ENCODE results near the gene OTUD5.

The OTUD5 gene

DNA sequence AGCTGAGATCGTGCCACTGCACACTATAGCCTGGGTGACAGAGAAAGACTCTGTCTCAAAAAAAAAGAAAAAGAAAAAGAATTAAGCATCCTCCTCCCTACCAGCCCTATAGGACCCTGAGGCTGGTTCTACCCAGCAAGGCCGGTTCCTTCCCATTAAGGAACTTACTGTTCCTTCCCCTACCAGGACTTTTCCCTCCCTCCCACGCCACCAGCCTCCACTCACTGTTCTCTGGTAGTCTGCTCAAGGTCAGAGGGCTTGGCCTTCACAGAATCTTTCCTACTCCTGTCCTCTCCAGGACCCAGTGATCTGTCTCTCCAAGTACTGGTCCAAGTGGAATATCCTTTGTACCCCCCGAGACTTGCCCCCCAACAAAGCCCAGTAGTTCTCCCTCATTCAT lies 43.2 kb upstream of the OTUD5 start:
- TF ChIP-seq ZNF10 (tag by site-specific recombination; IDR thresholded peaks at IDR 0.05) (no peak), ZNF677 (tag by site-specific recombination; IDR thresholded peaks at IDR 0.05) (no peak), ZBTB20 (tag by site-specific recombination; IDR thresholded peaks at IDR 0.05) (no peak)
- TF ChIP-seq, protein P1, sequence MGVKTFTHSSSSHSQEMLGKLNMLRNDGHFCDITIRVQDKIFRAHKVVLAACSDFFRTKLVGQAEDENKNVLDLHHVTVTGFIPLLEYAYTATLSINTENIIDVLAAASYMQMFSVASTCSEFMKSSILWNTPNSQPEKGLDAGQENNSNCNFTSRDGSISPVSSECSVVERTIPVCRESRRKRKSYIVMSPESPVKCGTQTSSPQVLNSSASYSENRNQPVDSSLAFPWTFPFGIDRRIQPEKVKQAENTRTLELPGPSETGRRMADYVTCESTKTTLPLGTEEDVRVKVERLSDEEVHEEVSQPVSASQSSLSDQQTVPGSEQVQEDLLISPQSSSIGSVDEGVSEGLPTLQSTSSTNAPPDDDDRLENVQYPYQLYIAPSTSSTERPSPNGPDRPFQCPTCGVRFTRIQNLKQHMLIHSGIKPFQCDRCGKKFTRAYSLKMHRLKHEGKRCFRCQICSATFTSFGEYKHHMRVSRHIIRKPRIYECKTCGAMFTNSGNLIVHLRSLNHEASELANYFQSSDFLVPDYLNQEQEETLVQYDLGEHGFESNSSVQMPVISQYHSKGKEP (tag by site-specific recombination; IDR thresholded peaks at IDR 0.05) = no peak
- Histone ChIP-seq H3K4me1 (ENCODE audit: control insufficient read depth, insufficient read depth, low read length) (no peaks in the 10 kb centered on the region), H3K27ac (ENCODE audit: extremely low read depth, low read depth, low read length) (no peak overlapping the region), H3K9me3 (ENCODE audit: control insufficient read depth, insufficient read depth, low read depth, low read length) (no peaks in the 10 kb centered on the region), H3K36me3 (ENCODE audit: control insufficient read depth in 2 of 2, insufficient read depth in 1 of 2, low read length in 2 of 2) (peaks cover 11 to 40% of the 10 kb centered on the region in 2 experiments), H3K4me3 (ENCODE audit: low read depth, low read length) (no peak overlapping the region)
- ChIA-PET POLR2A (no interaction called here), CTCF (no interaction called here)

DNA sequence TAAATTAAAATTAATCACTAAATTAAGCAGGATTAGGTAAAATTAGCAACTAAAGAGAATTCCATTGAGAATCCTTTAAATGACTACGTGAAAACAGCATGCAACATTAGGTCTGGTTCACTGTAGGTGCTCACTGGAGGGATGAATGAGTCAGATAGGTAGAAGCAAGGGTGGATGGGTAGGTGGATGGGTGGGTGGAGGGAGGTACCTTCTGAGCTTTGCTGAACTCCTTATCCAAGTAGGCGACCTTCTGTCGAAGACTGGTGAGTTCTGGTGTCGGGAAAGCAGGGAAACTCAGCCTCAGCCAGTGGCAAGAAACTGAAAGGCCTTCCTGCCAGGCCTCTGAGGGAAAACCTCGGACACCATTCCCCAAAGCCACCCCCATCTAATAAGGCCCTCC lies 41.6 kb upstream of the OTUD5 start:
- peaks cover 11 to 50% of the 10 kb centered on the region in 2 experiments for H3K36me3 ChIP-seq (ENCODE audit: control insufficient read depth in 2 of 2, insufficient read depth in 1 of 2, low read length in 2 of 2)
- ChIA-PET POLR2A (interaction anchor here (0.9 kb wide), 1 partner anchor 192 kb away, joined by 3 read pairs; no protein-coding TSS in a partner anchor), CTCF (interaction anchor here (0.9 kb wide), 1 partner anchor 45 kb away, joined by 3 read pairs; no protein-coding TSS in a partner anchor)
- no peak overlapping the region for H3K27ac ChIP-seq (ENCODE audit: extremely low read depth, low read depth, low read length)
- no peaks in the 10 kb centered on the region for H3K9me3 ChIP-seq (ENCODE audit: control insufficient read depth, insufficient read depth, low read depth, low read length)
- H3K4me3 ChIP-seq (ENCODE audit: low read depth, low read length) = no peak overlapping the region
- no peaks in the 10 kb centered on the region for H3K4me1 ChIP-seq (ENCODE audit: control insufficient read depth, insufficient read depth, low read length)
- TF ChIP-seq, protein P2, sequence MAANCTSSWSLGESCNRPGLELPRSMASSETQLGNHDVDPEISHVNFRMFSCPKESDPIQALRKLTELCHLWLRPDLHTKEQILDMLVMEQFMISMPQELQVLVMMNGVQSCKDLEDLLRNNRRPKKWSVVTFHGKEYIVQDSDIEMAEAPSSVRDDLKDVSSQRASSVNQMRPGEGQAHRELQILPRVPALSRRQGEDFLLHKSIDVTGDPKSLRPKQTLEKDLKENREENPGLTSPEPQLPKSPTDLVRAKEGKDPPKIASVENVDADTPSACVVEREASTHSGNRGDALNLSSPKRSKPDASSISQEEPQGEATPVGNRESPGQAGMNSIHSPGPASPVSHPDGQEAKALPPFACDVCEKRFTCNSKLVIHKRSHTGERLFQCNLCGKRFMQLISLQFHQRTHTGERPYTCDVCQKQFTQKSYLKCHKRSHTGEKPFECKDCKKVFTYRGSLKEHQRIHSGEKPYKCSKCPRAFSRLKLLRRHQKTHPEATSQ (tag by site-specific recombination; IDR thresholded peaks at IDR 0.05) = no peak
- TF ChIP-seq ZSCAN30 (tag by site-specific recombination; IDR thresholded peaks at IDR 0.05) (no peak), ZNF777 (tag by site-specific recombination; IDR thresholded peaks at IDR 0.05; ENCODE audit: borderline replicate concordance) (no peak), ZFHX2 (tag by site-specific recombination; conservative IDR thresholded peaks at IDR 0.05) (peak; percentile 85), EGR2 (tag by site-specific recombination; IDR thresholded peaks at IDR 0.05; ENCODE audit: low read depth) (peak; percentile 86)

DNA sequence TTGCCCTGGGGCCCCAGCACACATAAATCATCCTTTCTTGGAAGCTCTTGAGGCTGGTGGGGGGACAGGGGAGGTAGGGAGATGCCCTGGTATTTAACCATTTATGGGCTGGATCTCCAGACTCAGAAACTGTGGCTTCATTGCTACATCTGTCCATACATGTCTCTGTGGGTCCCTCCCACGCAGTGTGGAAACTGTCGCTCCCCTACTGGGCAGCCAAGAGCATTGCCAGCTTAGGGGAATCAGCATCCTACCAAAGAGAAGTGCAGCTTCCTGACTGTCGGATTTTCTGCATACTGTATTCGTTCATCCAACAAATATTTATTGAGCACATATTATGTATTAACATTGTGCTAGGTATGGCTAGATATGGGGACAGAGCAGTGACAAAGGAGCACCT lies 41.0 kb upstream of the OTUD5 start:
- H3K4me3 ChIP-seq (ENCODE audit: low read depth, low read length) = no peak overlapping the region
- POLR2A ChIA-PET = no interaction called here
- CTCF ChIA-PET = no interaction called here
- no peak overlapping the region for H3K27ac ChIP-seq (ENCODE audit: extremely low read depth, low read depth, low read length)
- TF ChIP-seq ZNF155 (tag by site-specific recombination; IDR thresholded peaks at IDR 0.05) = no peak
- TF ChIP-seq SP7 (tag by site-specific recombination; IDR thresholded peaks at IDR 0.05) = no peak
- TF ChIP-seq, protein P3, sequence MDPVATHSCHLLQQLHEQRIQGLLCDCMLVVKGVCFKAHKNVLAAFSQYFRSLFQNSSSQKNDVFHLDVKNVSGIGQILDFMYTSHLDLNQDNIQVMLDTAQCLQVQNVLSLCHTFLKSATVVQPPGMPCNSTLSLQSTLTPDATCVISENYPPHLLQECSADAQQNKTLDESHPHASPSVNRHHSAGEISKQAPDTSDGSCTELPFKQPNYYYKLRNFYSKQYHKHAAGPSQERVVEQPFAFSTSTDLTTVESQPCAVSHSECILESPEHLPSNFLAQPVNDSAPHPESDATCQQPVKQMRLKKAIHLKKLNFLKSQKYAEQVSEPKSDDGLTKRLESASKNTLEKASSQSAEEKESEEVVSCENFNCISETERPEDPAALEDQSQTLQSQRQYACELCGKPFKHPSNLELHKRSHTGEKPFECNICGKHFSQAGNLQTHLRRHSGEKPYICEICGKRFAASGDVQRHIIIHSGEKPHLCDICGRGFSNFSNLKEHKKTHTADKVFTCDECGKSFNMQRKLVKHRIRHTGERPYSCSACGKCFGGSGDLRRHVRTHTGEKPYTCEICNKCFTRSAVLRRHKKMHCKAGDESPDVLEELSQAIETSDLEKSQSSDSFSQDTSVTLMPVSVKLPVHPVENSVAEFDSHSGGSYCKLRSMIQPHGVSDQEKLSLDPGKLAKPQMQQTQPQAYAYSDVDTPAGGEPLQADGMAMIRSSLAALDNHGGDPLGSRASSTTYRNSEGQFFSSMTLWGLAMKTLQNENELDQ (tag by site-specific recombination; IDR thresholded peaks at IDR 0.05; ENCODE audit: low read depth) = no peak
- no peak for TF ChIP-seq HOXD13 (CRISPR knock-in tag; IDR thresholded peaks at IDR 0.05; ENCODE audit: borderline replicate concordance)
- TF ChIP-seq ZNF426 (tag by site-specific recombination; IDR thresholded peaks at IDR 0.05) = no peak
- TF ChIP-seq ZNF10 (tag by site-specific recombination; IDR thresholded peaks at IDR 0.05) = no peak
- no peaks in the 10 kb centered on the region for H3K4me1 ChIP-seq (ENCODE audit: control insufficient read depth, insufficient read depth, low read length)
- H3K36me3 ChIP-seq (ENCODE audit: control insufficient read depth in 2 of 2, insufficient read depth in 1 of 2, low read length in 2 of 2) = peaks cover 11 to 56% of the 10 kb centered on the region in 2 experiments
- H3K9me3 ChIP-seq (ENCODE audit: control insufficient read depth, insufficient read depth, low read depth, low read length) = no peaks in the 10 kb centered on the region
